ENCODE measurements around the gene HCK. TPM values are rescaled to one million over a fixed set of nuclear protein-coding genes. Genes with fewer than 3 reads are reported as not detected.

Gene HCK
- total RNA-seq, 1 experiment from 2014 or later = not detected

DNA sequence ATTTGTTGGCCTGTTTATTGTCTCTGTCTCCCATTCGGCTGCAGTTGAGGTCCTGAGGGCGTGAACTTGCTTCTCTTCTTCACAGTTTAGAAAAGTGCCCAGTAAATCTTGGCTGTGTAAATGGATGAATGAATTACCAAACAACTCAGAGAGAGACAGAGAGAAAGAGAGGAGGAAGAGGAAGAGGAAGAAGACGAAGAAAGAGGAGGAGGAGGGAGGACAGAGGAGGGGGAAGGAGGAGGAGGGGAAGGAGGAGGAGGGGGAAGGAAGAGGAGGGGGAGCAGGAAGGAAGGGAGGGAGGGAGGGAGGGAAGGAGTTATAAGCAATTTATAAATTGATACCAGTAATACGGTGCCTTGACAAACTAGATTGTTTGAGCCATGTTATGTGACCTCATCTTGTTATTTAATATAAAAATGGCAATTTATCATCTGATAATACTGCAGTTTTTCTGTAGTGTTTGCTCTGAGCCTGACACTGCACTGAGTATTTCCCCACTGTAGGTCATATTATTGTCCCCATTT is 18.7 kb downstream of the HCK start:
- H3K79me2 ChIP-seq (ENCODE audit: low read depth) = no peaks in the 10 kb centered on the region
- TF ChIP-seq, protein P1, sequence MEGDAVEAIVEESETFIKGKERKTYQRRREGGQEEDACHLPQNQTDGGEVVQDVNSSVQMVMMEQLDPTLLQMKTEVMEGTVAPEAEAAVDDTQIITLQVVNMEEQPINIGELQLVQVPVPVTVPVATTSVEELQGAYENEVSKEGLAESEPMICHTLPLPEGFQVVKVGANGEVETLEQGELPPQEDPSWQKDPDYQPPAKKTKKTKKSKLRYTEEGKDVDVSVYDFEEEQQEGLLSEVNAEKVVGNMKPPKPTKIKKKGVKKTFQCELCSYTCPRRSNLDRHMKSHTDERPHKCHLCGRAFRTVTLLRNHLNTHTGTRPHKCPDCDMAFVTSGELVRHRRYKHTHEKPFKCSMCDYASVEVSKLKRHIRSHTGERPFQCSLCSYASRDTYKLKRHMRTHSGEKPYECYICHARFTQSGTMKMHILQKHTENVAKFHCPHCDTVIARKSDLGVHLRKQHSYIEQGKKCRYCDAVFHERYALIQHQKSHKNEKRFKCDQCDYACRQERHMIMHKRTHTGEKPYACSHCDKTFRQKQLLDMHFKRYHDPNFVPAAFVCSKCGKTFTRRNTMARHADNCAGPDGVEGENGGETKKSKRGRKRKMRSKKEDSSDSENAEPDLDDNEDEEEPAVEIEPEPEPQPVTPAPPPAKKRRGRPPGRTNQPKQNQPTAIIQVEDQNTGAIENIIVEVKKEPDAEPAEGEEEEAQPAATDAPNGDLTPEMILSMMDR (conservative IDR thresholded peaks at IDR 0.05) = no peak
- TF ChIP-seq EZH2 (IDR thresholded peaks at IDR 0.05; ENCODE audit: low read depth) = no peak
- H3K4me1 ChIP-seq (replicated peaks; ENCODE audit: insufficient read depth) = peaks cover 5% of the 10 kb centered on the region; the same call in 1 of the 2 replicates
- H3K27me3 ChIP-seq (ENCODE audit: insufficient read depth, low read depth) = peaks cover 31% of the 10 kb centered on the region
- H3K9me3 ChIP-seq (ENCODE audit: insufficient read depth, low read depth) = no peaks in the 10 kb centered on the region
- BruUV-seq (replicated peaks) = no TSS peak
- H2AFZ ChIP-seq = no peak overlapping the region
- H3F3A ChIP-seq (ENCODE audit: insufficient read depth, low read depth) = no peaks in the 10 kb centered on the region
- no peak for DNase-seq
- no peaks in the 10 kb centered on the region for H4K20me1 ChIP-seq (ENCODE audit: insufficient read depth)
- H3K27ac ChIP-seq = no peak overlapping the region
- POLR2A ChIA-PET (ENCODE audit: unreplicated experiment) = no interaction called here
- intact Hi-C loops (cut with micrococcal nuclease; ENCODE audit: unreplicated experiment) = no loop called here
- H3K9me2 ChIP-seq (ENCODE audit: insufficient read depth) = no peaks in the 10 kb centered on the region
- H3K36me3 ChIP-seq (ENCODE audit: low read depth) = no peaks in the 10 kb centered on the region
- no peak overlapping the region for H3K4me2 ChIP-seq
- H3K4me3 ChIP-seq = no peak overlapping the region
- CTCF ChIA-PET = no interaction called here

DNA sequence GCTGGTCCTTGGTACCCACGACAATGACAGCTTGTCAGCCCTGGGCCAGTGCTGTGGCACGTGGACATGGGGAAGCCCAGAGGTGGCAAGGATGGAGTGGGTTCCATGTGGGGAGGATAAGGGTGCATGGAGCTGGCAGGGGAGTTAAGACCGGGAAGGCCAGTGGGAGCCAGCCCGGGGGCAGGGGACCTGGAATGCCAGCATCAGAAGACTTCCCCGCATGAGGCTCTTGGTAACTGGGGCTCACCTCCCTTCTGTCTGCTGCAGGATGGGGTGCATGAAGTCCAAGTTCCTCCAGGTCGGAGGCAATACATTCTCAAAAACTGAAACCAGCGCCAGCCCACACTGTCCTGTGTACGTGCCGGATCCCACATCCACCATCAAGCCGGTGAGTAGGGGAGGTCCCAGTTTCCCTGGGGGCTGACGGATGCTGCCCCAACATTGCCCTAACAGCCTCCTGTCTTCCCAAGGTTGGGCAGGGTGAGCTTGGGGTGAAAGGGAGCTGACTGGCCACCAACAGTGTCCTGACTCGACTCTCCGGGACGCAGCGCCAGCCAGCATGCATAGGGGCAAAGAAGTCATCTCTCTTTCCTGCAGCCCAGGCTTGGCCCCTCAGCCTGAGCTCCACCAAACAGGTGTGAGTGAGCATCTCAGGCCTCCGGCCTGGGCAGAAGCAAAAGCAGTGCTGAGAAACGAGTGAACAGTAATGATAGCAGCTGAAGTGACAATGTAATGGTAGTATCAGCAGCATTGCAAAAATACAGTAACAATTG is 19.5 kb downstream of the HCK start:
- TF ChIP-seq, protein P1 (conservative IDR thresholded peaks at IDR 0.05) = no peak
- TF ChIP-seq EZH2 (IDR thresholded peaks at IDR 0.05; ENCODE audit: low read depth) = no peak

DNA sequence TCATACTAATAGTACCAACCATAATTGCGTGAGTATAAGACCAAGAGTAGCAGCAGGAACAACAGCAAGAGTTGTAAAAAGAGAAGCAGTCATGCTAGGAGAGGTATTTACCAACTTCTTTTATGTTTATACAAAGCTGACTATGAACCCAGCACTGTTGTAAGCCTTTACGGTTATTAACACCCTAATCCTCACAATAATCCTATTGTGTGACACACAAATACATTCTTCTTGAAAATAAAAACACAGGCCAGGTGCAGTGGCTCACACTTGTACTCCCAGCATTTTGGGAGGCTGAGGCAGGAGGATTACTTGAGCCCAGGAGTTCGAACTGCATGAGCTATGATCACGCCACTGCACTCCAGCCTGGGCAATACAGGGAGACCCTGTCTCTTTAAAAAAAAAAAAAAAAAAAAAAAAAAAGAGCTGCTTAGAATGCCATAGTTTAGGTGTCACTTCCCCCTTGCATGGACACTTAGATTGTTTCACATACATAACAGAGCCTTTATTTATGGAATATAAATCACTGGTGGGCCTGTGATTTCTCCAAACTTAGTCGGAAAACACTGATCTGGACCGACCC is 20.2 kb downstream of the HCK start:
- H3K79me2 ChIP-seq (ENCODE audit: low read depth) = no peaks in the 10 kb centered on the region
- H3F3A ChIP-seq (ENCODE audit: insufficient read depth, low read depth) = no peaks in the 10 kb centered on the region
- POLR2A ChIA-PET (ENCODE audit: unreplicated experiment) = no interaction called here
- TF ChIP-seq, protein P1 (conservative IDR thresholded peaks at IDR 0.05) = no peak
- TF ChIP-seq EZH2 (IDR thresholded peaks at IDR 0.05; ENCODE audit: low read depth) = no peak
- H3K9me3 ChIP-seq (ENCODE audit: insufficient read depth, low read depth) = no peaks in the 10 kb centered on the region
- H3K27me3 ChIP-seq (ENCODE audit: insufficient read depth, low read depth) = peaks cover 46% of the 10 kb centered on the region
- peaks cover 3% of the 10 kb centered on the region; the same call in 1 of the 2 replicates for H3K4me1 ChIP-seq (replicated peaks; ENCODE audit: insufficient read depth)
- intact Hi-C loops (cut with micrococcal nuclease; ENCODE audit: unreplicated experiment) = no loop called here
- no peak overlapping the region for H2AFZ ChIP-seq
- no peak overlapping the region for H3K4me3 ChIP-seq
- CTCF ChIA-PET = interaction anchor here (0.5 to 0.6 kb wide), 2 partner anchors 19 to 21 kb away, joined by 4 to 5 read pairs; no protein-coding TSS in a partner anchor
- H3K36me3 ChIP-seq (ENCODE audit: low read depth) = no peaks in the 10 kb centered on the region
- H4K20me1 ChIP-seq (ENCODE audit: insufficient read depth) = no peaks in the 10 kb centered on the region
- no TSS peak for BruUV-seq (replicated peaks)
- H3K27ac ChIP-seq = no peak overlapping the region
- H3K9me2 ChIP-seq (ENCODE audit: insufficient read depth) = no peaks in the 10 kb centered on the region
- no peak overlapping the region for H3K4me2 ChIP-seq
- DNase-seq = no peak

More for the DNA sequence above, 19.5 kb downstream of the HCK start:
- BruUV-seq (replicated peaks) = no TSS peak
- H3K4me2 ChIP-seq = no peak overlapping the region
- H3K4me3 ChIP-seq = no peak overlapping the region
- DNase-seq = no peak
- H3K9me3 ChIP-seq (ENCODE audit: insufficient read depth, low read depth) = no peaks in the 10 kb centered on the region
- no peak overlapping the region for H2AFZ ChIP-seq
- ChIA-PET CTCF (interaction anchor here (0.5 kb wide), 1 partner anchor 18 kb away, joined by 5 read pairs; no protein-coding TSS in a partner anchor), POLR2A (ENCODE audit: unreplicated experiment) (no interaction called here)
- no peak overlapping the region for H3K27ac ChIP-seq
- no peaks in the 10 kb centered on the region for H3F3A ChIP-seq (ENCODE audit: insufficient read depth, low read depth)
- no peaks in the 10 kb centered on the region for H4K20me1 ChIP-seq (ENCODE audit: insufficient read depth)
- peaks cover 5% of the 10 kb centered on the region; the same call in 1 of the 2 replicates for H3K4me1 ChIP-seq (replicated peaks; ENCODE audit: insufficient read depth)
- no peaks in the 10 kb centered on the region for H3K79me2 ChIP-seq (ENCODE audit: low read depth)
- peaks cover 39% of the 10 kb centered on the region for H3K27me3 ChIP-seq (ENCODE audit: insufficient read depth, low read depth)
- intact Hi-C loops (cut with micrococcal nuclease; ENCODE audit: unreplicated experiment) = no loop called here
- no peaks in the 10 kb centered on the region for H3K36me3 ChIP-seq (ENCODE audit: low read depth)
- H3K9me2 ChIP-seq (ENCODE audit: insufficient read depth) = no peaks in the 10 kb centered on the region
